Esophagus squamous epithelium (tissue), 4 donors: ENCODE measurements around the gene CYP26A1.

Experiments used
- CTCF ChIP-seq, 6 experiments: fragments of 450-650 bp in 4 of 6; fragments of 200-600 bp in 2 of 6; sonication (generic) in 2 of 6; IDR thresholded peaks; one replicate each; pipeline ENCODE4 v1.5.1; 2016 to 2019; ENCODE audit warnings: antibody characterized with exemption in 6 of 6, mild to moderate bottlenecking in 4 of 6, moderate library complexity in 4 of 6
- POLR2A ChIP-seq, 4 donors: fragments of 450-650 bp; IDR thresholded peaks; one replicate each; pipeline ENCODE4 v1.6.1; 2017; ENCODE audit warnings: antibody characterized with exemption in 4 of 4, mild to moderate bottlenecking in 4 of 4, moderate library complexity in 3 of 4

DNA sequence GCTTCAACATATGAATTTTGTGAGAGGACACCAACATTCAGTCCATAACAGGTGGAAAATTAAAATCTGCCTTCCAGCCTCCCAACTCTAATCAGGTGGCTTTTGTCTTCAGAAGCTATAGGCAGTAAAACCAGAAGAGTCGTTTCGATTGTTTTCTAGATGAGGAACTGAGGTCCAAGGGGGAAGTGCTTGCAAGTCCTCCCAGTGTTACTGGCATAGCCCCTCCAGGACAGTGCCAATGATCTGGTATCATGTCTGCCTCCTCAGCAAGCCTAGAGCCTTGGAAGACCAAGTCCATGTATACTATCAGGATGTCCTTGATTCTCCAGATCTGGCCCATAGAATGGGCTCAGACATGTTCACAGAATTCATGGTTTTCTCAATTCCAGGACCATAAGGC is 16.9 kb downstream of the CYP26A1 start:
- TF ChIP-seq CTCF (IDR thresholded peaks at IDR 0.05) = no peak
- TF ChIP-seq POLR2A (IDR thresholded peaks at IDR 0.05) = no peak
